ENCODE results near the gene STRA8. TPM values are rescaled to one million over a fixed set of nuclear protein-coding genes. Genes with fewer than 3 reads are reported as not detected.
A peak's percentile ranks its signal among the peaks of the same experiment; 100 is the strongest.

Gene STRA8
- total RNA-seq, 6 donors from 2014 or later: not detected

DNA sequence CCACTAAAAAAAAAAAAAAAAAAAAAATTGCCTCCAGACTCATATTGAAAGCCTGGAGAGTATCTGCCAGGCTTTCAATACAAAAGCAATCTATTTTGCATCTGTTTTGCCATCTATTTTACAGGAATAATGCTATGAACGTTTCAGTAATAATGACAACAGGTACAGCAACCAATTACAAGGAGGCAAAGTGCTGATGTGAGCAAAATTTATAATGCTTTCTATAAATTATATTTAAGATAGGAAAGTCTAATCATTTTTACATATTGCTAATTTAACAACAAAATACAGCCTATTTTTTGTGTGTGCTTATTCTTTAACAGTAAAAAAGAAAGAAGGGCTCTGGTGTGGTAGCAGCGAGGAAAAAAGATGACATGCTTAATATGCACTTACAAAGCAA is 32.3 kb upstream of the STRA8 start:
- DNase-seq (no peak), ATAC-seq (ENCODE audit: low FRiP score in 2 of 2) (no peak)
- peaks cover 4 to 6% (median 5%) of the 10 kb centered on the region in 4 donors for H3K4me1 ChIP-seq
- no peaks in the 10 kb centered on the region for H3K9me3 ChIP-seq
- H3K27me3 ChIP-seq: no peaks in the 10 kb centered on the region
- H3K27ac ChIP-seq: no peak overlapping the region
- WGBS, 2 donors: 77 to 88% methylated on average over 2 of the region's 2 CpGs
- H3K36me3 ChIP-seq: peaks cover 16 to 84% (median 60%) of the 10 kb centered on the region in 4 donors
- H3K4me3 ChIP-seq: no peak overlapping the region
- TF ChIP-seq POLR2A (IDR thresholded peaks at IDR 0.05) (no peak), POLR2AphosphoS5 (IDR thresholded peaks at IDR 0.05) (no peak), EP300 (IDR thresholded peaks at IDR 0.05) (no peak)
- TF ChIP-seq, protein P1, sequence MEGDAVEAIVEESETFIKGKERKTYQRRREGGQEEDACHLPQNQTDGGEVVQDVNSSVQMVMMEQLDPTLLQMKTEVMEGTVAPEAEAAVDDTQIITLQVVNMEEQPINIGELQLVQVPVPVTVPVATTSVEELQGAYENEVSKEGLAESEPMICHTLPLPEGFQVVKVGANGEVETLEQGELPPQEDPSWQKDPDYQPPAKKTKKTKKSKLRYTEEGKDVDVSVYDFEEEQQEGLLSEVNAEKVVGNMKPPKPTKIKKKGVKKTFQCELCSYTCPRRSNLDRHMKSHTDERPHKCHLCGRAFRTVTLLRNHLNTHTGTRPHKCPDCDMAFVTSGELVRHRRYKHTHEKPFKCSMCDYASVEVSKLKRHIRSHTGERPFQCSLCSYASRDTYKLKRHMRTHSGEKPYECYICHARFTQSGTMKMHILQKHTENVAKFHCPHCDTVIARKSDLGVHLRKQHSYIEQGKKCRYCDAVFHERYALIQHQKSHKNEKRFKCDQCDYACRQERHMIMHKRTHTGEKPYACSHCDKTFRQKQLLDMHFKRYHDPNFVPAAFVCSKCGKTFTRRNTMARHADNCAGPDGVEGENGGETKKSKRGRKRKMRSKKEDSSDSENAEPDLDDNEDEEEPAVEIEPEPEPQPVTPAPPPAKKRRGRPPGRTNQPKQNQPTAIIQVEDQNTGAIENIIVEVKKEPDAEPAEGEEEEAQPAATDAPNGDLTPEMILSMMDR (IDR thresholded peaks at IDR 0.05): no peak

DNA sequence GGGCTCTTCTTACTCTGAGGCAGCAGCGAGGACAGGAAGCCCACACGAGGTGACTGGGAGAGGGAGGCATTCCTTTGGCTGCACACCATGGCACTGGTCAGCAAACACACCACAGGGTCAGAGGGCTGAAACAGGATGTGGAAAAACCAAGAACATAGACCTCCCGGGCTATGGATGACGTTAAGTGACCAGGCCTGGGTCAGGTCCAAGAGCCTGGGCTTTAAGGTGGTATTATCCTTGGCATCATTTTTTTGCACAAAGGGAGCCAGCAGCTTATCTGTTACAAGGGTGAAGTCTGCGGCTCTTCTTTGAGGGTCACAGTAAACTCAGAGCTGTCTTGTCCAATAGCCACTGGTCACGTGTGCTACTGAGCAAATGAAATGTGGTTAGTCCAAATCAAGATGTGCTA is 29.3 kb upstream of the STRA8 start:
- no peaks in the 10 kb centered on the region for H3K9me3 ChIP-seq
- ATAC-seq (ENCODE audit: low FRiP score in 2 of 2) (peak; percentile 17 to 67), DNase-seq (no peak)
- 65 to 77% methylated on average over 6 of the region's 6 CpGs for WGBS, 2 donors
- peaks cover 15 to 30% (median 27%) of the 10 kb centered on the region in 4 donors for H3K4me1 ChIP-seq
- H3K36me3 ChIP-seq: peaks cover 0 to 57% (median 36%) of the 10 kb centered on the region in 4 donors
- H3K27ac ChIP-seq: peak overlapping the region; percentile 26 to 70 (median 59)
- TF ChIP-seq, protein P1 (IDR thresholded peaks at IDR 0.05): no peak
- TF ChIP-seq POLR2AphosphoS5 (IDR thresholded peaks at IDR 0.05): peak in 1 of 2 donors; percentile 53
- no peaks in the 10 kb centered on the region for H3K27me3 ChIP-seq
- H3K4me3 ChIP-seq: peak overlapping the region in 2 of 4 donors; percentile 17 to 25

DNA sequence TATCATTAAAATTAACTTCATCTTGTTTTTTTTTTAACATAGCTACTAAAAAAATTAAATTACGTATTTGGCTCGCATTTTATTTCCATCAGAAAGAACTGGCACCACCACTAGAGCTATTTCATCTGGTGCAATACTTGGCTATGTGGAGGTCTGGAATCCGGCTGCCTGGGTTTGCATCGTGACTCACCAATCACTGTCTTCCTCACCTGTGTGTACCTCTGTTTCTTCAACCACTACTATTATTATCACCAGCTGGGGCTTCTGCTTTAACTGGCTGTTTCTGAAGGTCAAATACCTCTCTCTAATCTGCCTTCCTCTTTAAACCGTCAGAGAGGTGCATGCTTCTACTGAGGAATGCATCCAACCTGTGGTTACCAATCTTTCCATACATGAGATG is 28.8 kb upstream of the STRA8 start:
- DNase-seq (no peak), ATAC-seq (ENCODE audit: low FRiP score in 2 of 2) (no peak)
- Histone ChIP-seq H3K4me1 (peaks cover 20 to 35% (median 29%) of the 10 kb centered on the region in 4 donors), H3K4me3 (no peak overlapping the region), H3K27me3 (no peaks in the 10 kb centered on the region), H3K27ac (peak overlapping the region; percentile 18 to 73 (median 27)), H3K9me3 (no peaks in the 10 kb centered on the region), H3K36me3 (peaks cover 0 to 52% (median 33%) of the 10 kb centered on the region in 4 donors)
- 78 to 88% methylated on average over 5 of the region's 5 CpGs for WGBS, 2 donors
- TF ChIP-seq, protein P1 (IDR thresholded peaks at IDR 0.05): no peak
- no peak for TF ChIP-seq EP300 (IDR thresholded peaks at IDR 0.05)

DNA sequence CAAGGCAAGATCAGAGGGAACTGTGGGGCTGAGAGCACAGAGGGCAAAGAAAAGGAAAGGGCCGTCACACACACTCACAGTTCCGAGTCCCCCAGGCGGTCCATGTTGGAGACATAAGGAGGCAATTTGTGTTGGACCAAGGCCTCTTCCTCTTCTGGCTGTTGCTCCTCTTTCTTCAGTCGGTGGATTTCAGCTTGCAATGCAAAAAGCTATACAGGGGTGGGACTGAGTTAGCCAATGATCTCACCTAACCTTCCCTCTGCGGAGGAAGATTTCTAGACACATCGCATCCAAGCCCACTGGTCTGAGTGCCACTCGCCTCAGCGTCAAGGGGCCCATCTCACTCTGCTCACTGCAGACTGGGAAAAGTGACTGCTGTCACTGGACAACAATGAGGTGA is 27.8 kb upstream of the STRA8 start:
- 80 to 87% methylated on average over 8 of the region's 8 CpGs for WGBS, 2 donors
- Histone ChIP-seq H3K4me1 (peaks cover 26 to 45% (median 34%) of the 10 kb centered on the region in 4 donors), H3K36me3 (peaks cover 0 to 44% (median 26%) of the 10 kb centered on the region in 4 donors), H3K4me3 (no peak overlapping the region), H3K27me3 (no peaks in the 10 kb centered on the region), H3K9me3 (no peaks in the 10 kb centered on the region), H3K27ac (peak overlapping the region; percentile 18 to 73 (median 27))
- TF ChIP-seq POLR2A (IDR thresholded peaks at IDR 0.05): peak in 1 of 4 donors; percentile 6
- no peak for TF ChIP-seq EP300 (IDR thresholded peaks at IDR 0.05)
- ATAC-seq (ENCODE audit: low FRiP score in 2 of 2): no peak
- no peak for DNase-seq

DNA sequence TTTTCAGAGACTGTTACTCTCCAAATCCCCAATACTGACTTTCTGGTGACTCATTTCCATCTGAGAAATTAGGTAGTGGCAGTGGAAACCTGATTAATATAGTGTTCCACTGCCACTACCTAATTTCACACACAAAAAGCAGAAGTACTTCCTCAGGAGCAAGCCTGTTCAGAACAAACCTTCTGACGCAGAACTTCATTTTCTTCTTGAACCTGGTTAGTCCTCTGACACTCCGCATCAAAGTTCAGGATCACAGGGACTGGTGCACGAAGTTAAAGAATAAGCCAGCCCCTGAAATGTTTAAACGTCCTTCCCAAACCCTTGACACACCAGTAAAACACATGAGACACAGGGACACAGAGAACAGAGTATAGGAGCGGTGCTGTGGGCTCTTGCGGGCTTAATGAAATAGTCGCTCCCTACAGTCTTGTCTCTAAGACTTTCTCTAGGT is 26.7 kb upstream of the STRA8 start:
- H3K36me3 ChIP-seq: peaks cover 0 to 35% (median 21%) of the 10 kb centered on the region in 4 donors
- H3K4me3 ChIP-seq: no peak overlapping the region
- H3K9me3 ChIP-seq: no peaks in the 10 kb centered on the region
- H3K27ac ChIP-seq: peak overlapping the region in 3 of 4 donors; percentile 55 to 73 (median 65)
- no peaks in the 10 kb centered on the region for H3K27me3 ChIP-seq
- TF ChIP-seq, protein P1 (IDR thresholded peaks at IDR 0.05): no peak
- TF ChIP-seq POLR2A (IDR thresholded peaks at IDR 0.05) (no peak), POLR2AphosphoS5 (IDR thresholded peaks at IDR 0.05) (no peak), EP300 (IDR thresholded peaks at IDR 0.05) (no peak)
- ATAC-seq (ENCODE audit: low FRiP score in 2 of 2) (no peak), DNase-seq (no peak)
- peaks cover 26 to 46% (median 35%) of the 10 kb centered on the region in 4 donors for H3K4me1 ChIP-seq
- WGBS, 2 donors: 75% methylated on average over 7 of the region's 7 CpGs

Measured in upper lobe of left lung (tissue), 6 donors.